Calu3 (cell line): ENCODE measurements around the gene ANXA10. TPM values are rescaled to one million over a fixed set of nuclear protein-coding genes. Genes with fewer than 3 reads are reported as not detected.

Experiments used
- BruUV-seq: library from RNA; stranded (reverse); fragments of 400-500 nt; replicated peaks from 2 replicates; lab custom pipeline; 2021; lab: Mats Ljungman, UMichigan
- CTCF ChIA-PET: fragments of 300-600 bp; sonication (Branson Sonifier 250); formaldehyde crosslinking; loops from one replicate; lab custom pipeline; 2022; ENCODE audit warnings: antibody characterized with exemption; lab: Charles Lee
- DNase-seq: peaks from one replicate; pipeline ENCODE4 v3.0.0; 2022
- H3K27ac Mint-ChIP-seq: one replicate; pipeline ENCODE4 v1.8.0; 2022; ENCODE audit warnings: mixed read lengths; ENCODE audit not compliant: unreplicated experiment
- H3K27me3 Mint-ChIP-seq: one replicate; pipeline ENCODE4 v1.8.0; 2022; ENCODE audit warnings: mixed read lengths; ENCODE audit not compliant: unreplicated experiment
- H3K36me3 Mint-ChIP-seq: one replicate; pipeline ENCODE4 v1.8.0; 2022; ENCODE audit warnings: mild to moderate bottlenecking, moderate library complexity, mixed read lengths; ENCODE audit not compliant: insufficient read depth, unreplicated experiment
- H3K4me1 Mint-ChIP-seq: one replicate; pipeline ENCODE4 v1.8.0; 2022; ENCODE audit warnings: mild to moderate bottlenecking, low read depth, mixed read lengths; ENCODE audit not compliant: unreplicated experiment
- H3K4me3 Mint-ChIP-seq: one replicate; pipeline ENCODE4 v1.8.0; 2022; ENCODE audit warnings: mild to moderate bottlenecking, low read depth, moderate library complexity, mixed read lengths; ENCODE audit not compliant: unreplicated experiment
- H3K9me3 Mint-ChIP-seq: one replicate; pipeline ENCODE4 v1.8.0; 2022; ENCODE audit warnings: low read depth, mixed read lengths; ENCODE audit not compliant: unreplicated experiment
- intact Hi-C: fragments of 100-400 bp; cut with micrococcal nuclease; formaldehyde crosslinking; loops from one replicate; pipeline ENCODE4 v1.10.0; 2022; ENCODE audit not compliant: unreplicated experiment
- total RNA-seq: library from RNA; stranded (reverse); gene quantifications from 2 replicates; pipeline ENCODE4 v1.2.3, GENCODE V29; 2022
- TF ChIP-seq, protein P1 (sequence below): fragments of 200-600 bp; IDR thresholded peaks from one replicate; pipeline ENCODE4 v1.8.0; 2022; ENCODE audit warnings: antibody characterized with exemption; ENCODE audit not compliant: unreplicated experiment

Gene ANXA10
- total RNA-seq, 1 experiment from 2014 or later: 43.2 TPM

DNA sequence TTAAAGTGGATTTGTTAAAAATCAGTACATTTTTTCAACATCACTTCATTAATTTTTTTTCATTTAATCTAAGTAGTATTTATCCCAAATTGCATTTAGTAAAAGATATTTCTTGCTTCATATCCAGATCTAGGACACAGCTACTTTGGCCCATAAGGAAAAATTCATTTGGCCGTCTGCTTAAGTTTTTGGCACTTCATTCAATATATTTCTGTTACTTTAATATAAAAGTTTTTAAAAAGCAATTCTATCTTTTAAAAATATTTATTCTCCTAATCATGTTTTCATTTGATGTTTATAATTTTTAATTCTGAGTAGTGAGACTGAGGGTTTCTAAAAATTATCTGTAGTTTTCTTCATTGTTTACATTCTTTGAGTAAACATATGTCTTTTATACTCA is 28.5 kb downstream of the ANXA10 start:
- CTCF ChIA-PET: no interaction called here
- no TSS peak for BruUV-seq
- TF ChIP-seq, protein P1, sequence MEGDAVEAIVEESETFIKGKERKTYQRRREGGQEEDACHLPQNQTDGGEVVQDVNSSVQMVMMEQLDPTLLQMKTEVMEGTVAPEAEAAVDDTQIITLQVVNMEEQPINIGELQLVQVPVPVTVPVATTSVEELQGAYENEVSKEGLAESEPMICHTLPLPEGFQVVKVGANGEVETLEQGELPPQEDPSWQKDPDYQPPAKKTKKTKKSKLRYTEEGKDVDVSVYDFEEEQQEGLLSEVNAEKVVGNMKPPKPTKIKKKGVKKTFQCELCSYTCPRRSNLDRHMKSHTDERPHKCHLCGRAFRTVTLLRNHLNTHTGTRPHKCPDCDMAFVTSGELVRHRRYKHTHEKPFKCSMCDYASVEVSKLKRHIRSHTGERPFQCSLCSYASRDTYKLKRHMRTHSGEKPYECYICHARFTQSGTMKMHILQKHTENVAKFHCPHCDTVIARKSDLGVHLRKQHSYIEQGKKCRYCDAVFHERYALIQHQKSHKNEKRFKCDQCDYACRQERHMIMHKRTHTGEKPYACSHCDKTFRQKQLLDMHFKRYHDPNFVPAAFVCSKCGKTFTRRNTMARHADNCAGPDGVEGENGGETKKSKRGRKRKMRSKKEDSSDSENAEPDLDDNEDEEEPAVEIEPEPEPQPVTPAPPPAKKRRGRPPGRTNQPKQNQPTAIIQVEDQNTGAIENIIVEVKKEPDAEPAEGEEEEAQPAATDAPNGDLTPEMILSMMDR: no peak
- H3K36me3 Mint-ChIP-seq: peaks cover 6% of the 10 kb centered on the region
- H3K4me3 Mint-ChIP-seq: no peak overlapping the region
- H3K27ac Mint-ChIP-seq: no peak overlapping the region
- no peaks in the 10 kb centered on the region for H3K27me3 Mint-ChIP-seq
- no peak for DNase-seq
- peaks cover 15% of the 10 kb centered on the region for H3K4me1 Mint-ChIP-seq
- intact Hi-C loops: no loop called here
- no peaks in the 10 kb centered on the region for H3K9me3 Mint-ChIP-seq

DNA sequence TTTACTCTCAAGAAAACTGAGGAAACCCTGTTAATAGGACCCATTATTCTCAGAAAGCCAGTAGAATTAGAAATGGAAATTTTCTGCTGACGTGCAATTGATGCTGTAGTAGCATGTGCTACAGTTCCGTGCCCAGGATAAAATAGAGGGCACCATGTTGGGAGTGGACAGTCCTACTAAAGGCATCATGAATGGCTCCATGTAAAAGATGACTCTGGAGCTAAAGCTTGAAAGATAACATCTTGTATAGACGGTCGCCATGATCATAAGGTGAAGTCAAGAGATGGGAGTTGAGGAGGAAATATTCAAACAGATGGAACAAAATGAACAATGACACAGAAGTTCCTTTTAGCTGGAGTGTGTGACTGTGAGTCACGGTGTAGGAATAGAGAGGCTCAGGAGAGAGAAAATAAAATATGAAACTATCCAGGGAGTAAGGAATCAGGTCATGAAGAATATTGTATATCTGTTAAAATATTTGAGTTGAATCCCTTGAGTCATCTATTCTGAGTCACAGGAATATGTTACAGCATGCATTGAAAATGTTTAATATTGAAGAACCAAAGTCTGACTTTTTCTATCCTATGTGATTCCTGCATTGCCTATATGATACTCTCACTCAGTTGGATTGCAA is 31.8 kb downstream of the ANXA10 start:
- no peak for DNase-seq
- TF ChIP-seq, protein P1: no peak
- Mint-ChIP-seq H3K27ac (peak overlapping the region; percentile 40), H3K4me1 (peaks cover 26% of the 10 kb centered on the region), H3K4me3 (no peak overlapping the region), H3K36me3 (peaks cover 6% of the 10 kb centered on the region), H3K9me3 (no peaks in the 10 kb centered on the region), H3K27me3 (no peaks in the 10 kb centered on the region)
- CTCF ChIA-PET: no interaction called here
- no TSS peak for BruUV-seq
- intact Hi-C loops: no loop called here

DNA sequence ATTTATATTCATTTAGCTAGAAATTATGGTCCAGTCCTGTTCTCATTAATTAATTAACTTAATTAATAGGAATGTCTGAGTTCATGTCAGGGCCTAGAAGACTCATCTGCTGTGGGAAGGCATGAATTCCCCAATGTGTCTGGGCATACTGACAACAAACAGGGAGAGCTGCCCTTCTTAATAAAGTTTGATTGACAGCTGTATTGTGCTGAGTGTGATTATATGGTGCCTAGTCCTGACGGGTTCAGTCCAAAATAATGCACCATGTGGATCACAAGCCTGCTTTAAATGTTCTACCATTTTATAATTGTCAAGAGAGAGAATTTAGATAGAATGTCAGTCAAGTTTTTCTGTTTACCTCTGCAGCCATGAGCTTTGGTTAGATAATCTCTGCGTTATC is 34.6 kb downstream of the ANXA10 start:
- H3K27me3 Mint-ChIP-seq: no peaks in the 10 kb centered on the region
- intact Hi-C loops: no loop called here
- TF ChIP-seq, protein P1: no peak
- CTCF ChIA-PET: no interaction called here
- BruUV-seq: no TSS peak
- peaks cover 36% of the 10 kb centered on the region for H3K4me1 Mint-ChIP-seq
- peaks cover 4% of the 10 kb centered on the region for H3K9me3 Mint-ChIP-seq
- no peak overlapping the region for H3K27ac Mint-ChIP-seq
- no peak overlapping the region for H3K4me3 Mint-ChIP-seq
- H3K36me3 Mint-ChIP-seq: peaks cover 6% of the 10 kb centered on the region
- no peak for DNase-seq

DNA sequence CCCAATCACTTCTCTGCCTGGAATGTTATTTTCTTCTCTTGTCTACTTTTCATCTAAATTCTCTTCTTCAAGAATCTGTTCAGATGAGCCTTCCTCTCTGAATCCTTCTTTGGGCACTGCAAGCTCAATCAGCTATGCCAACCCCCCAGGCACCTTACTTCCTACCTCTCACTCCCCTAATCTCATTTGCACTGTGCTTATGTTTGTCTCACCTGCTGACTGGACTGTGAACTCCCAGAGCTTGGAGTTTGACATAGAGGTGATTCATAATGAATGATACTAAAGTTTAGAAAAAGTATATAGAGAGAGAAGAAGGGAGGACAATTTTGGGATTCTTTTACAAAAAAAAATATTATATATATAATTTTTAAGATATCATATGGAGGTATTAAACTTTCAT is 36.3 kb downstream of the ANXA10 start:
- no TSS peak for BruUV-seq

More for the DNA sequence above, 36.3 kb downstream of the ANXA10 start:
- no peak overlapping the region for H3K4me3 Mint-ChIP-seq
- CTCF ChIA-PET: interaction anchor here (0.7 kb wide), 1 partner anchor 756 kb away, joined by 3 read pairs; no protein-coding TSS in a partner anchor
- H3K27me3 Mint-ChIP-seq: no peaks in the 10 kb centered on the region
- TF ChIP-seq, protein P1: no peak
- peaks cover 4% of the 10 kb centered on the region for H3K9me3 Mint-ChIP-seq
- DNase-seq: no peak
- peaks cover 36% of the 10 kb centered on the region for H3K4me1 Mint-ChIP-seq
- intact Hi-C loops: loop anchor here (2.0 kb wide), 1 partner anchor 30 kb away; no protein-coding TSS in a partner anchor
- peaks cover 6% of the 10 kb centered on the region for H3K36me3 Mint-ChIP-seq
- no peak overlapping the region for H3K27ac Mint-ChIP-seq
